Keratinocyte (primary cell): ENCODE measurements around the gene NOP9. TPM values are rescaled to one million over a fixed set of nuclear protein-coding genes. Genes with fewer than 3 reads are reported as not detected.

Experiments used
- DNase-seq: peaks from one replicate; pipeline ENCODE4 v3.0.0-alpha.2; 2011; ENCODE audit warnings: low read depth, missing footprints, low spot score
- FAIRE-seq: peaks from 2 replicates; lab custom pipeline; 2011; peaks lifted over from hg19 to GRCh38; lab: Jason Lieb, UNC
- H2AFZ ChIP-seq: 2 replicates; pipeline ENCODE4 v1.6.0; 2012; ENCODE audit warnings: low read length, control low read depth, inconsistent platforms; ENCODE audit not compliant: control insufficient read depth
- H3K27ac ChIP-seq: 2 replicates; pipeline ENCODE4 v1.5.1; 2011; ENCODE audit warnings: low read length; ENCODE audit not compliant: control insufficient read depth, insufficient read depth
- H3K27me3 ChIP-seq: 3 replicates; pipeline ENCODE4 v1.6.0; 2011; ENCODE audit warnings: low read length; ENCODE audit not compliant: control insufficient read depth, insufficient read depth; ENCODE audit errors: extremely low read depth
- H3K36me3 ChIP-seq, 2 experiments: 2 replicates in 1 of 2; 3 replicates in 1 of 2; pipeline ENCODE4 v1.5.1; 2011; ENCODE audit warnings: low read length in 2 of 2, mild to moderate bottlenecking in 1 of 2; ENCODE audit not compliant: control insufficient read depth in 2 of 2, insufficient read depth in 2 of 2; ENCODE audit errors: extremely low read depth in 1 of 2
- H3K4me1 ChIP-seq: 3 replicates; pipeline ENCODE4 v1.5.1; 2011; ENCODE audit warnings: low read length; ENCODE audit not compliant: control insufficient read depth, insufficient read depth; ENCODE audit errors: extremely low read depth
- H3K4me2 ChIP-seq: 3 replicates; pipeline ENCODE4 v1.6.0; 2011; ENCODE audit warnings: low read depth, low read length; ENCODE audit not compliant: control insufficient read depth, insufficient read depth; ENCODE audit errors: extremely low read depth
- H3K4me3 ChIP-seq, 3 experiments: fragments of 200-600 bp in 1 of 3; sonication (generic) in 1 of 3; 2 replicates in 2 of 3; 3 replicates in 1 of 3; pipeline ENCODE4 v1.5.1; 2011 to 2016; ENCODE audit warnings: low read length in 3 of 3, mild to moderate bottlenecking in 3 of 3, control low read depth in 2 of 3, inconsistent platforms in 1 of 3, low read depth in 1 of 3, mixed read lengths in 1 of 3, mixed run types in 1 of 3, moderate library complexity in 1 of 3; ENCODE audit not compliant: control insufficient read depth in 2 of 3, insufficient read depth in 2 of 3; ENCODE audit errors: extremely low read depth in 1 of 3
- H3K79me2 ChIP-seq: 2 replicates; pipeline ENCODE4 v1.6.0; 2012; ENCODE audit warnings: low read length; ENCODE audit not compliant: control insufficient read depth, insufficient read depth
- H3K9ac ChIP-seq: 3 replicates; pipeline ENCODE4 v1.6.0; 2011; ENCODE audit warnings: low read length; ENCODE audit not compliant: control insufficient read depth, insufficient read depth; ENCODE audit errors: extremely low read depth
- H3K9me1 ChIP-seq: 3 replicates; pipeline ENCODE4 v1.6.0; 2011; ENCODE audit warnings: low read length; ENCODE audit not compliant: control insufficient read depth, insufficient read depth; ENCODE audit errors: extremely low read depth
- H3K9me3 ChIP-seq: 2 replicates; pipeline ENCODE4 v1.5.1; 2012; ENCODE audit warnings: low read depth, low read length; ENCODE audit not compliant: control insufficient read depth
- H4K20me1 ChIP-seq: 3 replicates; pipeline ENCODE4 v1.6.0; 2011; ENCODE audit warnings: low read length; ENCODE audit not compliant: control insufficient read depth, insufficient read depth; ENCODE audit errors: extremely low read depth
- CTCF ChIP-seq, 3 experiments: IDR thresholded peaks in 1 of 3; conservative IDR thresholded peaks in 1 of 3; optimal IDR thresholded peaks in 1 of 3; 2 replicates in 2 of 3; 3 replicates in 1 of 3; pipeline versions ENCODE3 to v1.5.1; 2011; ENCODE audit warnings: low read length in 3 of 3, mild to moderate bottlenecking in 3 of 3, moderate library complexity in 2 of 3, control low read depth in 1 of 3, inconsistent platforms in 1 of 3; ENCODE audit not compliant: insufficient read depth in 2 of 3; ENCODE audit errors: extremely low read depth in 1 of 3
- EZH2 ChIP-seq: IDR thresholded peaks from one replicate; pipeline ENCODE4 v1.6.1; 2012; ENCODE audit warnings: inconsistent platforms, mild to moderate bottlenecking, low read length, moderate library complexity
- dilution Hi-C: fragments of 300-500 bp; cut with MboI; formaldehyde crosslinking; loops from one replicate; pipeline ENCODE4 v1.7.0; 2020; ENCODE audit warnings: low sequenced_read_pairs; ENCODE audit not compliant: extremely low pct_ligation_motif_present
- polyA plus RNA-seq, 5 experiments: library from polyadenylated mRNA; depleted of rRNA in 3 of 5; stranded (reverse) in 3 of 5; stranded (forward) in 1 of 5; unstranded in 1 of 5; fragments of >200 nt; gene quantifications; 1 replicate in 1 of 5; 2 replicates in 3 of 5; 3 replicates in 1 of 5; pipeline versions ENCODE4 v1.2.1 to v1.2.3, GENCODE V29; 2011 to 2012; ENCODE audit warnings: missing spikeins in 2 of 5, low read depth in 1 of 5, low replicate concordance in 1 of 5

NOP9 gene
- polyA plus RNA-seq, 1 donor (not counting 4 experiments of a cell fraction or from before 2014, with no cell fraction given), result 19.9 TPM

GRCh38 chr14:24335461-24336171, 36.0 kb downstream of the NOP9 start:
- TF ChIP-seq EZH2, result no peak
- TF ChIP-seq CTCF (optimal IDR thresholded peaks at IDR 0.05 in 1 of 3, IDR thresholded peaks at IDR 0.05 in 1 of 3, conservative IDR thresholded peaks at IDR 0.05 in 1 of 3; ENCODE audit: extremely low read depth in 1 of 3, insufficient read depth in 2 of 3, low read length in 3 of 3), result no peak
- dilution Hi-C loops, result no loop called here
- Histone ChIP-seq H2AFZ (no peak overlapping the region), H3K79me2 (no peaks in the 10 kb centered on the region), H3K4me1 (peaks cover 29% of the 10 kb centered on the region), H4K20me1 (no peaks in the 10 kb centered on the region), H3K9me1 (no peaks in the 10 kb centered on the region), H3K27me3 (peaks cover 16% of the 10 kb centered on the region), H3K4me2 (no peak overlapping the region), H3K9ac (no peak overlapping the region), H3K36me3 (peaks cover 0 to 2% of the 10 kb centered on the region in 2 experiments), H3K9me3 (no peaks in the 10 kb centered on the region), H3K4me3 (no peak overlapping the region), H3K27ac (no peak overlapping the region)
- FAIRE-seq (no peak), DNase-seq (no peak)

- Histone ChIP-seq H3K27ac (no peak overlapping the region), H3K79me2 (no peaks in the 10 kb centered on the region), H3K4me1 (peaks cover 24% of the 10 kb centered on the region), H3K9me3 (no peaks in the 10 kb centered on the region), H3K4me3 (no peak overlapping the region), H3K4me2 (no peak overlapping the region), H2AFZ (no peak overlapping the region), H3K9ac (no peak overlapping the region), H3K9me1 (no peaks in the 10 kb centered on the region), H3K36me3 (peaks cover 0 to 2% of the 10 kb centered on the region in 2 experiments), H3K27me3 (peaks cover 16% of the 10 kb centered on the region), H4K20me1 (no peaks in the 10 kb centered on the region)
- dilution Hi-C loops, result no loop called here
- no peak for FAIRE-seq
- TF ChIP-seq CTCF (optimal IDR thresholded peaks at IDR 0.05 in 1 of 3, IDR thresholded peaks at IDR 0.05 in 1 of 3, conservative IDR thresholded peaks at IDR 0.05 in 1 of 3; ENCODE audit: extremely low read depth in 1 of 3, insufficient read depth in 2 of 3, low read length in 3 of 3), result no peak
- no peak for TF ChIP-seq EZH2
- DNase-seq, result no peak
Observed at GRCh38 chr14:24337144-24337823, 37.6 kb downstream of the NOP9 start.
